Loucy (cell line): Measurements from ENCODE around the gene SLC9A3.

ENCODE experiments used
- H2AFZ ChIP-seq: fragments of 200-600 bp; sonication (generic); 2 replicates; pipeline ENCODE4 v1.6.0; 2016; ENCODE audit warnings: antibody characterized with exemption, mild to moderate bottlenecking, low read length, moderate library complexity
- H3F3A ChIP-seq: fragments of 200-600 bp; 2 replicates; pipeline ENCODE4 v1.6.0; 2016; ENCODE audit warnings: antibody characterized with exemption, low read depth, mild to moderate bottlenecking
- H3K27me3 ChIP-seq: fragments of 200-600 bp; sonication (generic); 2 replicates; pipeline ENCODE4 v1.6.1; 2014; ENCODE audit warnings: low read length, mild to moderate bottlenecking; ENCODE audit not compliant: insufficient read depth, poor library complexity, severe bottlenecking
- H3K36me3 ChIP-seq: fragments of 200-600 bp; sonication (generic); 2 replicates; pipeline ENCODE4 v1.6.1; 2016; ENCODE audit warnings: low read length; ENCODE audit not compliant: insufficient read depth
- H3K4me1 ChIP-seq: fragments of 200-600 bp; sonication (generic); 2 replicates; pipeline ENCODE4 v1.5.1; 2014; ENCODE audit warnings: low read length, mild to moderate bottlenecking; ENCODE audit not compliant: insufficient read depth, poor library complexity, severe bottlenecking
- H3K4me2 ChIP-seq: fragments of 200-600 bp; sonication (generic); 2 replicates; pipeline ENCODE4 v1.6.0; 2014; ENCODE audit warnings: antibody characterized with exemption, low read length, low read depth, mild to moderate bottlenecking; ENCODE audit not compliant: poor library complexity, severe bottlenecking
- H3K4me3 ChIP-seq: fragments of 200-600 bp; sonication (generic); 2 replicates; pipeline ENCODE4 v1.5.1; 2014; ENCODE audit warnings: low read length, mild to moderate bottlenecking, mixed read lengths; ENCODE audit not compliant: poor library complexity, severe bottlenecking
- H3K79me2 ChIP-seq: fragments of 200-600 bp; sonication (generic); 2 replicates; pipeline ENCODE4 v1.6.1; 2014; ENCODE audit warnings: low read length; ENCODE audit not compliant: insufficient read depth
- H3K9ac ChIP-seq: fragments of 200-600 bp; sonication (generic); 2 replicates; pipeline ENCODE4 v1.6.0; 2014; ENCODE audit warnings: mild to moderate bottlenecking, low read depth, low read length, moderate library complexity; ENCODE audit not compliant: poor library complexity, severe bottlenecking
- H3K9me2 ChIP-seq: fragments of 200-600 bp; sonication (generic); replicated peaks from 2 replicates; pipeline ENCODE4 v1.6.1; 2016; ENCODE audit warnings: low read depth, low read length, mixed read lengths
- H3K9me3 ChIP-seq: fragments of 200-600 bp; sonication (generic); 2 replicates; pipeline ENCODE4 v1.6.1; 2014; ENCODE audit warnings: mild to moderate bottlenecking, antibody characterized with exemption, low read length, low read depth; ENCODE audit not compliant: insufficient read depth
- H4K20me1 ChIP-seq: fragments of 200-600 bp; sonication (generic); 2 replicates; pipeline ENCODE4 v1.6.0; 2014; ENCODE audit warnings: antibody characterized with exemption, low read length, mild to moderate bottlenecking; ENCODE audit not compliant: insufficient read depth, poor library complexity, severe bottlenecking
- EZH2phosphoT487 ChIP-seq: fragments of 200-600 bp; IDR thresholded peaks from 2 replicates; pipeline ENCODE4 v1.6.1; 2018; ENCODE audit warnings: antibody characterized with exemption, mild to moderate bottlenecking, moderate library complexity, borderline replicate concordance
- TF ChIP-seq, protein P1 (sequence below): fragments of 200-600 bp; sonication (generic); conservative IDR thresholded peaks from 2 replicates; pipeline ENCODE4 v1.5.1; 2014; ENCODE audit warnings: mild to moderate bottlenecking, antibody characterized with exemption, low read length

The SLC9A3 gene

DNA sequence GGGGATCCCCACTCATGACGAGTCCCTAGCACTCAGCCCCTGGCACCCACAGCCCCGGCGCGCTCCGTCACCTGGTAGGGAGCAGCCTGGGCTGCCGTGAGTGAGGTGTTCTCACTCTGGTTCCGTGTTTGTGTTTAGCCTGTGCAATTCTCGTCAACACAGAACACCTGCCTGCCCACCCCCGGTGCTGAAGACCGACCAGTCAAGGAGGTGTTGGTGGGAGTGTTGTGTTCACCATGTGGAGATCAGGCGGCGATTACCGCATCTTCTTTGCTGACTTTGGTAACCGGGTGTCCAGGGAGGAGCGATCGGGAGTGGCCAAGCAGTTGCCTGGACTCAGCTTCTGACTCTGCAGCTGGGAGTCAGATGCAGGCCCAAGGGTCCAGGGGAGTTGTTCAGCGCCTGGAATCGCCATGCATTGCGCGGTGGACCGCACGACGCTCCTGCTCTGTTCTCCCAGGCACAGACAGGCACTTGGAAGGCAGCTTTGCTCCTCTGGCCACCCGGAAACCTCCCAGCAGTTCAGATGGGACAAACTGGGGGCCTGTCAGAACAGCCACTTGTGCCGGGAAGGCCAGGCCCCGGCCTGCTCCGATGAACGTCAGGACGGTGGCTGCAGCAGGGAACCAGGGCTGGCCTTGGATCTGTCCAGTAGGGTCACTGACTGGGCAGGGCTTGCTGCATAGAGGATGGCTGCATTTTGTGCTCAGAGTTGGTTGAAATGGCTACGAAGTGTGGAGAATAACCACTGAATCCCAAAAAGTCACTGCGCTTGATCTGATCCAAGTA is 53.1 kb downstream of the SLC9A3 start:
- peaks cover 6% of the 10 kb centered on the region for H3K27me3 ChIP-seq
- peaks cover 9% of the 10 kb centered on the region; the same call in 1 of the 2 replicates for H3K36me3 ChIP-seq
- H2AFZ ChIP-seq, result no peak overlapping the region
- H3K4me2 ChIP-seq, result peak overlapping the region; percentile 96
- H3K9me3 ChIP-seq, result no peaks in the 10 kb centered on the region
- peaks cover 20% of the 10 kb centered on the region for H3K4me1 ChIP-seq
- H3K9me2 ChIP-seq, result no peaks in the 10 kb centered on the region
- no peaks in the 10 kb centered on the region for H3F3A ChIP-seq
- H3K4me3 ChIP-seq, result peak overlapping the region; percentile 90
- H3K9ac ChIP-seq, result peak overlapping the region; percentile 98
- peaks cover 33% of the 10 kb centered on the region for H3K79me2 ChIP-seq
- TF ChIP-seq, protein P1, sequence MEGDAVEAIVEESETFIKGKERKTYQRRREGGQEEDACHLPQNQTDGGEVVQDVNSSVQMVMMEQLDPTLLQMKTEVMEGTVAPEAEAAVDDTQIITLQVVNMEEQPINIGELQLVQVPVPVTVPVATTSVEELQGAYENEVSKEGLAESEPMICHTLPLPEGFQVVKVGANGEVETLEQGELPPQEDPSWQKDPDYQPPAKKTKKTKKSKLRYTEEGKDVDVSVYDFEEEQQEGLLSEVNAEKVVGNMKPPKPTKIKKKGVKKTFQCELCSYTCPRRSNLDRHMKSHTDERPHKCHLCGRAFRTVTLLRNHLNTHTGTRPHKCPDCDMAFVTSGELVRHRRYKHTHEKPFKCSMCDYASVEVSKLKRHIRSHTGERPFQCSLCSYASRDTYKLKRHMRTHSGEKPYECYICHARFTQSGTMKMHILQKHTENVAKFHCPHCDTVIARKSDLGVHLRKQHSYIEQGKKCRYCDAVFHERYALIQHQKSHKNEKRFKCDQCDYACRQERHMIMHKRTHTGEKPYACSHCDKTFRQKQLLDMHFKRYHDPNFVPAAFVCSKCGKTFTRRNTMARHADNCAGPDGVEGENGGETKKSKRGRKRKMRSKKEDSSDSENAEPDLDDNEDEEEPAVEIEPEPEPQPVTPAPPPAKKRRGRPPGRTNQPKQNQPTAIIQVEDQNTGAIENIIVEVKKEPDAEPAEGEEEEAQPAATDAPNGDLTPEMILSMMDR, result no peak
- TF ChIP-seq EZH2phosphoT487, result no peak
- H4K20me1 ChIP-seq, result peaks cover 13% of the 10 kb centered on the region

DNA sequence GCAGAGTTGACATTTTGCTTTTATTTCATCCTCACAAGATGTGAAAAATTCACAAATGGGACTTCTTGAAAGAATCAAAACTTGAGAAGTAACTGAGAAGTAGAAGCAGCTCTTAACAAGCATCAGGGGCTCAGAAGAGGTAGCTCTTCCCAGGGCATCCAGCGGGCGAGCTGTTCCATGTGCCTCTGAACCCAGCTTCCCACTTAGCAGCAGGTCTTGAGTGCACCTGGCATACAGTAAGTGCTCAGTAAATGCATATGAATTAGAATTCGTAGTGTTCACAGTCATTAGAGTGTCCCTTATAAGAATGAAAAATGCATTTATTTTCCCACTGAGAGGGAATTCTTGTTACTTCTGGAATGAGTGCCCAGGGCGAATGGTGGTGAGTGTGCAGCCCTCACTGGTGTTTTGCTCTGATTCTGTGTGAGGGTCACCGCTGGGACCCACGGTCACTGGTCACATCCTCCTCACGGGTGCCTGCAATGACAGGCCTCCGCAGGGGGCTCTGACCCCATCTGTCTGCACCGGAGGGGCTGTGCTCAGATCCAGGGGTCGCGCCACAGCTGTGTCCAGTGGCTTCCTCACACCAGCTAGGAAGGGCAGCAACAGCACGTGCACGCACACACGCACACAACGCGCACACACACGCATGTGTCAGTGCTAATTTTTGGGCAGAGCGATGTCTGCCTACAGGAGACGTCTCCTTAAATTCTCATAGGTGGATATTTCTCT is 54.3 kb downstream of the SLC9A3 start:
- Histone ChIP-seq H3F3A (no peaks in the 10 kb centered on the region), H3K4me3 (no peak overlapping the region), H2AFZ (no peak overlapping the region), H3K4me2 (peak overlapping the region; percentile 96), H3K79me2 (peaks cover 33% of the 10 kb centered on the region), H3K9me3 (no peaks in the 10 kb centered on the region), H3K36me3 (peaks cover 17% of the 10 kb centered on the region; the same call in 1 of the 2 replicates), H3K27me3 (peaks cover 6% of the 10 kb centered on the region), H3K4me1 (peaks cover 20% of the 10 kb centered on the region), H3K9me2 (no peaks in the 10 kb centered on the region), H3K9ac (peak overlapping the region; percentile 15), H4K20me1 (peaks cover 13% of the 10 kb centered on the region)
- no peak for TF ChIP-seq EZH2phosphoT487
- TF ChIP-seq, protein P1, result 0 out of 2 replicates have a peak, but pooled peaks have one; percentile 21

DNA sequence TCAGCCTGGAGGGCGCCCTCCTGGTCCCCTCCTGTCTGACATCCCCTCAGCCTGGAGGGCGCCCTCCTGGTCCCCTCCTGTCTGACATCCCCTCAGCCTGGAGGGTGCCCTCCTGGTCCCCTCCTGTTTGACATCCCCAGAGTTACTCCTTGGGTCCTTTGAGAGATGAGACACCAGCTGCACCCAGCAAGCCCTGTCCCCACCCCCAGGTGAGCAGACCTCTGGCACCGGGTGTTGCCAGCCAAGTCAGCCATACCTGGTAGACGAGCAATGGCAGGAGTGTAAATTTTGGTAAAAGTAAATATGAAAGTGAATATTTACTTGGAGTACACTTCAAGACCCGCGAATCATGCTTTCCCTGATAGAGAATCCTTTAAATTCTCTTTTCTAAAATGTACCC is 55.8 kb downstream of the SLC9A3 start:
- H3K9ac ChIP-seq, result no peak overlapping the region
- H3K4me1 ChIP-seq, result peaks cover 20% of the 10 kb centered on the region
- H3K4me2 ChIP-seq, result no peak overlapping the region
- no peak overlapping the region for H2AFZ ChIP-seq
- H3F3A ChIP-seq, result no peaks in the 10 kb centered on the region
- H3K79me2 ChIP-seq, result peaks cover 28% of the 10 kb centered on the region
- peaks cover 2% of the 10 kb centered on the region for H3K27me3 ChIP-seq
- H3K9me2 ChIP-seq, result no peaks in the 10 kb centered on the region
- TF ChIP-seq, protein P1, result no peak
- TF ChIP-seq EZH2phosphoT487, result no peak
- H3K9me3 ChIP-seq, result no peaks in the 10 kb centered on the region
- H4K20me1 ChIP-seq, result peaks cover 7% of the 10 kb centered on the region
- H3K36me3 ChIP-seq, result peaks cover 28% of the 10 kb centered on the region; the same call in 1 of the 2 replicates
- no peak overlapping the region for H3K4me3 ChIP-seq
